ENCODE measurements around the gene CEND1.

Gene CEND1

DNA sequence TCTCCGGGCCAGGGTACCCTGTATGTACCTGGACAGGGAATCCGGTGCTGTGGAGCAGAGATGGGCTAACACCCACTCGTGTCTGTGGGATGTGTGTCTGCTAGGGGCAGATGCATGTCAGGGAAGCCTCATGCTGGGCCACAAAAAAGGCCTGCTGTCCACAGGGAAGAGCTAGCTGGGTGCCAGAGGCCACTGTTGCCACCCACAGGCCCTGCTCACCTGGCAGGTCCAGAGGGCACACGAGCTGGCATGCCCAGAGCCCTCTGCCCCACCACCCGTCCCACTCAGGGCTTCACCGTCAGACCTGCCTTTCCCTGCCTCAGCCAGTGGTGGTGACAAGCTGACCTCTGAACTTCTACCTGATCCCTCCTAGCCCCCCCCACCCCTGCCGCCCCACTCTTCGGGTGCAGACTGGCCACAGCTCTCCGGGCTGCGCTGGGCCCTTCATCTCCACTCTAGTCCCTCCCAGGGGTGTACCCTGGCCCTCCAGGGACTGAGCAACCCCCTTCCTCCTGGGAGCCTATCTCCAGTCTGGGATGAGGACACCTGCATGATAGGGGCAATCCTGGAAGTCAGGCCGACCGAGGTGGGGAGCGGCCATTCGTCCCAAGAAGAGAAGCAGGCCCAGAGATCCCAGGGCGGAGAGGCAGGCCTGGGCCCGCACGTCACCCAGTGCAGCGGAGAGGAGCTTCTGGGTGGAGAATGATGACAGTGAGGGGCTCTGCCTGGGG lies 6.8 kb upstream of the CEND1 start:
- Histone ChIP-seq H3K9me3 (ENCODE audit: control insufficient read depth, insufficient read depth, low read length) (no peaks in the 10 kb centered on the region), H3K36me3 (ENCODE audit: control insufficient read depth, insufficient read depth, low read length) (peaks cover 42% of the 10 kb centered on the region), H3K4me3 (ENCODE audit: low read depth, low read length) (peak overlapping the region; percentile 74), H3K4me1 (ENCODE audit: control insufficient read depth, insufficient read depth, low read length) (peaks cover 4% of the 10 kb centered on the region), H3K9ac (ENCODE audit: low read depth, low read length) (peak overlapping the region; percentile 24), H3K27me3 (ENCODE audit: control insufficient read depth, insufficient read depth, low read length) (no peaks in the 10 kb centered on the region)

DNA sequence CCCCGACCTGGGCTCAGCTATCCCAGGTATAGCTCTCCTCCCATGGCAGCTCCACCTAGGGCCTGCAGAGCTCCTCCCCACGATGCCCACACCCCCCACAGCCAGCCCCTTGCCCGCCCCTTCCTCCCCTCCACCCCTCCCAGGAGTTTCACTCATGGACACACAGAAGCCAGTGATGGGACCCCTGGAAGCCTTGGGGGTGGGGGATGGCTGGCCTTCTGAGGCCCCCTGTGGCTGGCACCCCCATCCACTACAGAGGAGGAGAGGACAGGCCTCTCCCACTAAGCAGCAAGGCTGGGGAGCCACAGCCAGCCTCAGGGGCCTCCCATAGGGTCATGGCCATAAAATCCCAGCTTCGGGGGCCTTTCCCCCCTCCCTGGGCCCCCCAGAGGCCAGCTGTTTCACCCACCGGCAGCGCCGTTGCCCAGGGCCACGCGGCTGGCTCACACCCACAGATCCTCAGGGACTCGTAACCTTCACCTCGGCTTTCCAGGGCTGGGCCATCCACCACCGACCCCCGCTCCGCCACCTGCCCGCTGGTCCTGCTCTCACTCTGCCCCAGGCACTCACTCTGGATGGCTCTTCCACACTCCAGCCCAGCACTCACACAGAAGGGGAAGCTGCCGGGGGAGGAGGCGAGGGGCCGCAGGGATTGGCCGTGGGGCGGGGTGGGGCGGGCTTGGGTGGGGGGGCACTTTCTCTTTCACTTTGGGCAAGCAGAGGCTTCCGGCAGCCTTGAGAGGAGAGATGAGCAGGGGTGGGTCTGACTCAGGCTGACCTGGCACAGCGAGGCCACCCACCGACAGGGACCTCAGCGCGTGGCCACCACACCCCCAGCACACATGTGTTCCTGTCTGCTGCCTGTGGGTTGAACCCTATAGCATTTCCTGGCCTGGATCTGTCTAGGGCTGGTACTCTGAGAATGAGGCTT lies 6.0 kb upstream of the CEND1 start:
- H3K27me3 ChIP-seq (ENCODE audit: control insufficient read depth, insufficient read depth, low read length), result no peaks in the 10 kb centered on the region
- peaks cover 6% of the 10 kb centered on the region for H3K4me1 ChIP-seq (ENCODE audit: control insufficient read depth, insufficient read depth, low read length)
- peaks cover 43% of the 10 kb centered on the region for H3K36me3 ChIP-seq (ENCODE audit: control insufficient read depth, insufficient read depth, low read length)
- H3K9me3 ChIP-seq (ENCODE audit: control insufficient read depth, insufficient read depth, low read length), result no peaks in the 10 kb centered on the region
- peak overlapping the region; percentile 74 for H3K4me3 ChIP-seq (ENCODE audit: low read depth, low read length)
- peak overlapping the region; percentile 24 for H3K9ac ChIP-seq (ENCODE audit: low read depth, low read length)

DNA sequence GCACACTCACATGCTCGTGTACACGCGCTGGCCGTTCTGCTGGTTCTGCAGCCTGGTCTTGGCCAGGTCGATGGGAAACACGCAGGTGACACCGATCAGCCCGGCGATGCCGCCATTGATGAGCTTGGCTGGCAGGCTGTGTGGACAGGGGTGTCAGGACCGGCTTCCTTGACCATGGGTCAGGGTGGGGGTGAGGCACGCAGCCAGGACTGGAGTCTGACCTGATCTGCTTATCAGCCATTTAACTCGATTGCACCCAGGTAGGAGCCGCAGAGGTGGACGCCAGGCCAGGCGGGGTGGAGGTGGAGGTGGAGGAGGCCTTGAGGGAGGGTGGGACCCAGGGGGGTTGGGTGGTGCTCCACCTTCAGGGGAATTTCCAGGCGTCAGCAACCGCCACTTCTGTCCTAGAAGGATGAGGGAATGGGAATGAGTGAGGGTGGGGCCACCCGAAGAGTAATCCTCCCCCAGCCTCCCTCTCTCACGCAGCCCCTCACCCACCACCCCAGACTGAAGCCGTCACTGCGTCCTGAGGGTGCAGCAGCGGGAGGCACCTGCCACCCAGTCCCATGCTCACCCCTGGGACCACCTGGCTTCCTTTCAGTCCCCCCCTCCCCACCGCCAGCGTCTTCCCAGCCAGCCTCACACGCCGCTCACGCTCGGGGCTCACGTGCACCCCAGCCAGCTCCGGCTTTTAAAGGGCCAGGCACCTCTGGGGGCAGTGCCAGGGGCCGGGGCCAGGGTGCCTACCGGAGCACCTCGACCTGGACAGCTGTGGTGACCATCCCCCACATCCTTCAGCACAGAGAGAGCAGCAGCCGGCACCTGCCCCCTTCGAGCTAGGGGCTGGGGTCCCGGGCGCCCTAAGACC lies 5.1 kb upstream of the CEND1 start:
- no peak overlapping the region for H3K4me3 ChIP-seq (ENCODE audit: low read depth, low read length)
- H3K9me3 ChIP-seq (ENCODE audit: control insufficient read depth, insufficient read depth, low read length), result no peaks in the 10 kb centered on the region
- peaks cover 6% of the 10 kb centered on the region for H3K4me1 ChIP-seq (ENCODE audit: control insufficient read depth, insufficient read depth, low read length)
- H3K27me3 ChIP-seq (ENCODE audit: control insufficient read depth, insufficient read depth, low read length), result no peaks in the 10 kb centered on the region
- no peak overlapping the region for H3K9ac ChIP-seq (ENCODE audit: low read depth, low read length)
- H3K36me3 ChIP-seq (ENCODE audit: control insufficient read depth, insufficient read depth, low read length), result peaks cover 41% of the 10 kb centered on the region

DNA sequence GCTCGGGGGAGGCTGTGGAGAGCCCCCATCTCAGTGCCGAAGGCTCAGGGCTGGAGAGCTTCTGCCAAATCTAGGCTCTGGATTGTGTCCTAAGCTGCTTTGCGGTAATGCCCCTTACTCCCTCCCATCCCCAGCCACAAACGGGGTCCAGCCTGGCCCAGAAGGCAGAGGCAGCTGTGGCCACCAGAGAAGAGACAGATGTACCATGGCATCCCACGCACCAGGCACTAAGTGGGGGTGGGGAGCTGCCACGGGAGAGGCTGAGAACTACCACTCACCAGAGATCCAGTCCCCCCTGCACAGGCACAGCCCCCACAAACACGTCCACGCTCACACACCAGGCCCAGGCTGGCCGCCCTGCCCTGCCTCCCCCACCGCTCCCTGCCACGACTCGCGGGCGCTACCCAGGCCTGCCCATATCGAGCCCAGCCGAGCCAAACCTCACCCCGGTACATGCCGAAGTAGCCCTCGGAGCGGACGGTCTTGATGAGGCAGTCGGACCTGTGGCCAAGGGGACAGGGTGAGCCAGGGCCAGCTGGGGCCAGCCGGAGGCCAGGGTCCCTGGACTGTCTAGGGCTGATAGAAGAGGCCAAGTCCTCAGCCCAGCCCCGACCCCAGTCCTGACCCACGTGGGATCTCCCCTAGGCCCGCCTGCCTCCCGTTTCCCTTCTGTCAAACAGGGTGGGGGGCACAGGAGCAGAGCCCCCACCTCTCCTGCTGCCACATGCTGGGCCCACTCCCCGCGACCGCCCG lies 4.3 kb upstream of the CEND1 start:
- Histone ChIP-seq H3K27me3 (ENCODE audit: control insufficient read depth, insufficient read depth, low read length) (no peaks in the 10 kb centered on the region), H3K4me1 (ENCODE audit: control insufficient read depth, insufficient read depth, low read length) (peaks cover 6% of the 10 kb centered on the region), H3K9ac (ENCODE audit: low read depth, low read length) (no peak overlapping the region), H3K36me3 (ENCODE audit: control insufficient read depth, insufficient read depth, low read length) (peaks cover 34% of the 10 kb centered on the region), H3K4me3 (ENCODE audit: low read depth, low read length) (no peak overlapping the region), H3K9me3 (ENCODE audit: control insufficient read depth, insufficient read depth, low read length) (no peaks in the 10 kb centered on the region)

DNA sequence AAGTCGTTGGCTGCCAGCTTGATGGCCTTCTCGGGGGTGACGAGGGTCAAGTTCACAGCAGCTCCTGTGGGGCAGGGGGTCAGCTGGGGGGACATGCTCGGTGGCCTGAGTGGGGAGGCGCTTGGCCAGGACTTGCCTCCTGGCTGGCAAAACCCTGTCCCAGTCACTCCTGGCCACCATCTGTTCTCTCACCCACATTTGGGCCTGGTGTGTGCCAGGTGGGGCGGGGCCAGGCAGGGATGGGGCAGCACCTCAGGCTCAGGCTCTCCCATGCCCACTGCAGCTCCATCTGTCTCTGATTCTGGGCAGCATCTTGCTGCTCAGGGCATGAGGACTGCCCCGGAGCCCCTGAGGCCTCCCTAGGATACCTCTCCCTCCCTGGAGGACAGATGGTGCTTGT lies 3.7 kb upstream of the CEND1 start:
- Histone ChIP-seq H3K36me3 (ENCODE audit: control insufficient read depth, insufficient read depth, low read length) (peaks cover 33% of the 10 kb centered on the region), H3K27me3 (ENCODE audit: control insufficient read depth, insufficient read depth, low read length) (no peaks in the 10 kb centered on the region), H3K4me3 (ENCODE audit: low read depth, low read length) (no peak overlapping the region), H3K4me1 (ENCODE audit: control insufficient read depth, insufficient read depth, low read length) (peaks cover 6% of the 10 kb centered on the region), H3K9ac (ENCODE audit: low read depth, low read length) (no peak overlapping the region), H3K9me3 (ENCODE audit: control insufficient read depth, insufficient read depth, low read length) (no peaks in the 10 kb centered on the region)

DNA sequence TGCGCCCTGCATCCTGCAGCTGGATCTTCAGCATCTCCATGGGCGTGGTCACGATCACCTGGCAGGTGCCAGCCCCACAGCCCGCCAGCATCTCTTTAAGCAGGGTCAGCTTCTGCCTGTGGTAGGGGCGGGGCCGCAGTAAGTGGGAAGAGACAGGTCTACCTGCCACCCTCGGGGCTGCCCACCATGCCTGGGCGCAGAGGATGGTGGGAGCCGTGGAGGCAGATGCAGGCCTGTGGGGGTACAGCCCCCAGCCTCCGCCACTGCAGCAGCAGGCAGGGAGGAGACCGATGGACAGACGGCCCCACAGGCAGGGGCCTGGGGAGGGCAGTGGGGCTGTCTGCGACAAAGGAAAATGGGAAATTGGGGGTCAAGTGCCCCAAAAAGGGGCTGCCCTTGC lies 3.0 kb upstream of the CEND1 start:
- Histone ChIP-seq H3K9me3 (ENCODE audit: control insufficient read depth, insufficient read depth, low read length) (no peaks in the 10 kb centered on the region), H3K36me3 (ENCODE audit: control insufficient read depth, insufficient read depth, low read length) (peaks cover 33% of the 10 kb centered on the region), H3K4me3 (ENCODE audit: low read depth, low read length) (no peak overlapping the region), H3K4me1 (ENCODE audit: control insufficient read depth, insufficient read depth, low read length) (peaks cover 6% of the 10 kb centered on the region), H3K27me3 (ENCODE audit: control insufficient read depth, insufficient read depth, low read length) (no peaks in the 10 kb centered on the region), H3K9ac (ENCODE audit: low read depth, low read length) (no peak overlapping the region)

DNA sequence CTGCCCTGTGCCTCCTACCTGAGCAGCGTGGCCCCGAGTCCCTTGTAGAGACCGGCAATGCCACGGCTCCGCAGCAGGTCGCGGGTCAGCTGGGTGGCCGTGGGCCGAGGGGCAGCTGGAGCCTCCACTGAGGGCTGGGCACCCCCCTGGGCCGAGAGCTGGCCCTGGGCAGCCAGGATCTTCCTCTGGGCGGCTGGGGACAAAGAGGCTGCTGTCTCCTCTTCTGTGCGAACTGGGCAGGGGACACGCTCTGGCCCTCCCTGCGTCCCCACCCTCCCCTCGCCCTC lies 2.6 kb upstream of the CEND1 start:
- Histone ChIP-seq H3K9ac (ENCODE audit: low read depth, low read length) (no peak overlapping the region), H3K4me1 (ENCODE audit: control insufficient read depth, insufficient read depth, low read length) (peaks cover 6% of the 10 kb centered on the region), H3K27me3 (ENCODE audit: control insufficient read depth, insufficient read depth, low read length) (no peaks in the 10 kb centered on the region), H3K9me3 (ENCODE audit: control insufficient read depth, insufficient read depth, low read length) (no peaks in the 10 kb centered on the region), H3K36me3 (ENCODE audit: control insufficient read depth, insufficient read depth, low read length) (peaks cover 33% of the 10 kb centered on the region), H3K4me3 (ENCODE audit: low read depth, low read length) (no peak overlapping the region)

DNA sequence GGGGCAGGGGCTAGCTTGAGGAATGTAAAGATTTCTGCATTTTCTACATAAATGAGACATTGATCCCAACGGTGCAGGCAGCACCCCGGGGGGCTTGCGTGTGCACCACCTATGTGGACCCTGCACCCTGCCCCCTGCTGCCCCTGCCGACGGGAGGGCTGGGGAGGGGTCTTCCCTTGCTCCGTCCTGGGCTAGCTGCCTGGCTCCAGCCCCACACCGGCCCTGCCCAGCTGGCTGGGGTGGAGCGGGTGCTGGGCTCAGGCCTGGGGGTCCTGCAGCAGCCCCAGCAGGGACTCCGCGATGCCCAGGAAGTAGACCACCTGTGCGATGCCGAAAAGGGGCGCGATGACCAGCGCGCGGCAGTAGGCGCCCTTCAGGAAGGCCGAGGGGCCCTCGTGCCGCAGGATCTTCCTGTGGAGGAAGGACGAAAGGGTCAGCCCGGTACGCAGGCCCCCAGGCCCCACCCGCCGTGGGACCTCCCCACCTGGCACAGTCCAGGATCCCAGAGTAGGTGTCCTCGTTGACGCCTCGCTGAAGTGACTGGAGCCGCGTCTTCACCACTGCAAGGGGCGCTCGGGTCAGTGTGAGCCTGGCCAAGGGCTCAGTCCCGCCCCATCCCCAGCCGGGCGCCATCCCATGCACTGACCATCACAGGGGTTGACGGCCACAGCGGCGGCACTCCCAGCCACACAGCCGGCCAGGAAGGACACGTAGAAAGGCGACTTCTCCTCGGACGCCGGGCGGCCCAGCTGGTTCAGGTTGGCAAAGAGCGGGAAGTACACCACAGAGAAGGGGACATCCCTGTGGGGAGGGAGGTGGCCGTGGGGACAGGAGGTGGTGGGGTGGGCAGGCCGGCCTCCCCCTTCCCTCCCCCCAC lies 2.0 kb upstream of the CEND1 start:
- peaks cover 33% of the 10 kb centered on the region for H3K36me3 ChIP-seq (ENCODE audit: control insufficient read depth, insufficient read depth, low read length)
- H3K27me3 ChIP-seq (ENCODE audit: control insufficient read depth, insufficient read depth, low read length), result no peaks in the 10 kb centered on the region
- H3K4me1 ChIP-seq (ENCODE audit: control insufficient read depth, insufficient read depth, low read length), result peaks cover 6% of the 10 kb centered on the region

DNA sequence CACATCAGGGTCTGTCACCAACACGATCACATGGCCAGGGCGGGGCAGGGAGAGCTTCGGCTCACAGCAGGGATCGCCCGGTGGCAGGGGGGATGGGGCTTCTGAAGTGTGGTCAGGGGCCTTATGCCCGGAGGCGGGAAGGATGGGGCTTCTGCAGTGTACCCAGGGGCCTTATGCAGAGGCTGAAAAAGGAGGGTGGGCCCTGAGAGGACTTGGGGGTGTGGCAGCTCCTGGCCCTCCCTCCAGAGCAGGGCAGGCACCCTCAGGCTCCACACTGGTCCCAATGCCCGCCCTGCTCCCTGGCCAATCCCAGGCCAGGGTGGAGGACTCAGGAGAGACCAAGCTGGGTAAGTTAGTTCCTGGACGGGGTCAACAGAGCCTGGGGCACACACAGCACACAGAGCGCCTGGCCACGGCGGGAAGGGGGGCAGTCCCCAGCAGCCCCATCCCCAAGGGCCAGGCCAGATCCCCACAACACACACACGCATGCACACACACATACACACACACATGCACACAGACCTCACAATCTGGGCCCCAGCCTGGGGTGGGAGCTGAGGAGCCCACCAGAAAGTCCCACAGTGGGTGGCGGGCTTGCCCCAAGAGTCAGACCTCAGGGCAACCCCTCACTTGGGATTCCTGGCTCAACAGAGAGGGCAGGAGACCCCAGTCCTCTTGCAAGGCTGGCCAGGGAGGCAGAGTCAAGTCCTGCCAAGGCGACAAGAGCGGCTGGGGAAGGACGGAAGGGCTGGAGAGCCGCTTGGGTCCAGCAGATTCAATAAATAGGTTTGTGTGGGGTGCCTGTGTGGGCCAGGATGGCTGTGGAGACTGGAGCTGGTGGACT lies 1.1 kb upstream of the CEND1 start:
- Histone ChIP-seq H3K4me1 (ENCODE audit: control insufficient read depth, insufficient read depth, low read length) (peaks cover 2% of the 10 kb centered on the region), H3K9me3 (ENCODE audit: control insufficient read depth, insufficient read depth, low read length) (no peaks in the 10 kb centered on the region), H3K36me3 (ENCODE audit: control insufficient read depth, insufficient read depth, low read length) (peaks cover 33% of the 10 kb centered on the region), H3K4me3 (ENCODE audit: low read depth, low read length) (peak overlapping the region; percentile 18), H3K27me3 (ENCODE audit: control insufficient read depth, insufficient read depth, low read length) (no peaks in the 10 kb centered on the region), H3K9ac (ENCODE audit: low read depth, low read length) (no peak overlapping the region)

More for the DNA sequence above, 2.0 kb upstream of the CEND1 start:
- Histone ChIP-seq H3K4me3 (ENCODE audit: low read depth, low read length) (no peak overlapping the region), H3K9me3 (ENCODE audit: control insufficient read depth, insufficient read depth, low read length) (no peaks in the 10 kb centered on the region), H3K9ac (ENCODE audit: low read depth, low read length) (no peak overlapping the region)
